Smooth muscle cell (in vitro differentiated cells): ENCODE results near the gene PLN. TPM values are rescaled to one million over a fixed set of nuclear protein-coding genes. Genes with fewer than 3 reads are reported as not detected.

Experiments used
- DNase-seq: peaks from one replicate; lab custom pipeline; 2025; ENCODE audit not compliant: unreplicated experiment; lab: John Stamatoyannopoulos, UW
- H2AFZ ChIP-seq: fragments of 200-600 bp; sonication (generic); 2 replicates; pipeline ENCODE4 v1.6.0; 2016; ENCODE audit warnings: antibody characterized with exemption, low read depth, mild to moderate bottlenecking
- H3F3A ChIP-seq: fragments of 200-600 bp; sonication (generic); 2 replicates; pipeline ENCODE4 v1.6.0; 2017; ENCODE audit warnings: antibody characterized with exemption, low read depth
- H3K27ac ChIP-seq: fragments of 200-600 bp; sonication (generic); 2 replicates; pipeline ENCODE4 v1.5.1; 2016; ENCODE audit warnings: low read depth, mild to moderate bottlenecking
- H3K27me3 ChIP-seq: fragments of 200-600 bp; sonication (generic); 2 replicates; pipeline ENCODE4 v1.6.1; 2016; ENCODE audit warnings: low read depth, mild to moderate bottlenecking
- H3K36me3 ChIP-seq: fragments of 200-600 bp; sonication (generic); 2 replicates; pipeline ENCODE4 v1.5.1; 2016; ENCODE audit warnings: low read depth
- H3K4me1 ChIP-seq: fragments of 200-600 bp; sonication (generic); 2 replicates; pipeline ENCODE4 v1.5.1; 2016; ENCODE audit warnings: low read depth
- H3K4me2 ChIP-seq: fragments of 200-600 bp; sonication (generic); 2 replicates; pipeline ENCODE4 v1.6.0; 2016; ENCODE audit warnings: mild to moderate bottlenecking
- H3K4me3 ChIP-seq: fragments of 200-600 bp; sonication (generic); 2 replicates; pipeline ENCODE4 v1.5.1; 2016; ENCODE audit warnings: mild to moderate bottlenecking
- H3K79me2 ChIP-seq: fragments of 200-600 bp; sonication (generic); 2 replicates; pipeline ENCODE4 v1.6.0; 2016; ENCODE audit warnings: low read depth, mild to moderate bottlenecking
- H3K9ac ChIP-seq: fragments of 200-600 bp; sonication (generic); 2 replicates; pipeline ENCODE4 v1.6.0; 2016; ENCODE audit warnings: low read depth
- H3K9me3 ChIP-seq: fragments of 200-600 bp; sonication (generic); replicated peaks from 2 replicates; pipeline ENCODE4 v1.5.1; 2016; ENCODE audit warnings: low read depth
- H4K20me1 ChIP-seq: fragments of 200-600 bp; sonication (generic); 2 replicates; pipeline ENCODE4 v1.6.0; 2016; ENCODE audit warnings: low read depth
- CTCF ChIP-seq: fragments of 200-600 bp; sonication (generic); IDR thresholded peaks from 2 replicates; pipeline ENCODE4 v1.5.1; 2017; ENCODE audit warnings: borderline replicate concordance, mild to moderate bottlenecking, antibody characterized with exemption; ENCODE audit not compliant: insufficient read depth, poor library complexity, severe bottlenecking
- WGBS: methylation state at CpG from one replicate; pipeline ENCODE4 v1.1.7; 2016; ENCODE audit warnings: low lambda C conversion rate; 5-methylcytosine and 5-hydroxymethylcytosine counted together
- polyA plus RNA-seq: library from polyadenylated mRNA; unstranded; fragments of >200 nt; fragmentation: Nextera tagmentation; extraction: Ambion mirVana; gene quantifications from 2 replicates; pipeline ENCODE4 v1.2.1, GENCODE V29; 2016
- total RNA-seq: library from RNA; depleted of rRNA; stranded (reverse); fragments of >200 nt; gene quantifications from 2 replicates; pipeline ENCODE4 v1.2.3, GENCODE V29; 2014

The PLN gene
- total and polyA plus RNA-seq, 2 experiments from 2014 or later = 0.75 to 2.9 TPM

- DNase-seq = no peak
- TF ChIP-seq CTCF = no peak
These were observed 5.7 kb upstream of the PLN start for GRCh38 chr6:118542184-118542952.

GRCh38 chr6:118544105-118544504 lies 4.0 kb upstream of the PLN start:
- Histone ChIP-seq H3K36me3 (no peaks in the 10 kb centered on the region), H2AFZ (no peak overlapping the region), H3K79me2 (peaks cover 97% of the 10 kb centered on the region), H3K27me3 (no peaks in the 10 kb centered on the region), H3K4me1 (peaks cover 6% of the 10 kb centered on the region), H4K20me1 (peaks cover 100% of the 10 kb centered on the region), H3K9ac (no peak overlapping the region), H3K27ac (no peak overlapping the region), H3K4me2 (no peak overlapping the region), H3F3A (no peaks in the 10 kb centered on the region), H3K4me3 (no peak overlapping the region), H3K9me3 (no peaks in the 10 kb centered on the region)
- no peak for TF ChIP-seq CTCF
- WGBS = 95% methylated on average over 3 of the region's 3 CpGs
- no peak for DNase-seq

More at GRCh38 chr6:118542184-118542952, 5.7 kb upstream of the PLN start:
- no peaks in the 10 kb centered on the region for H3K9me3 ChIP-seq
- H3K4me1 ChIP-seq = peaks cover 11% of the 10 kb centered on the region
- H3K36me3 ChIP-seq = no peaks in the 10 kb centered on the region
- peak overlapping the region; percentile 75 for H3K27ac ChIP-seq
- no peaks in the 10 kb centered on the region for H3K27me3 ChIP-seq
- H3F3A ChIP-seq = no peaks in the 10 kb centered on the region
- peak overlapping the region; percentile 7 for H3K9ac ChIP-seq
- H3K4me3 ChIP-seq = no peak overlapping the region
- peaks cover 95% of the 10 kb centered on the region for H3K79me2 ChIP-seq
- H3K4me2 ChIP-seq = peak overlapping the region; percentile 10
- H2AFZ ChIP-seq = no peak overlapping the region
- H4K20me1 ChIP-seq = peaks cover 100% of the 10 kb centered on the region
- 83% methylated on average over 3 of the region's 3 CpGs for WGBS

GRCh38 chr6:118546164-118546879 lies 1.8 kb upstream of the PLN start:
- 71% methylated on average over 4 of the region's 4 CpGs for WGBS

More at GRCh38 chr6:118546164-118546879, 1.8 kb upstream of the PLN start:
- H3K9ac ChIP-seq = no peak overlapping the region
- H2AFZ ChIP-seq = no peak overlapping the region
- H3F3A ChIP-seq = no peaks in the 10 kb centered on the region
- H3K9me3 ChIP-seq = no peaks in the 10 kb centered on the region
- peaks cover 99% of the 10 kb centered on the region for H4K20me1 ChIP-seq
- no peak overlapping the region for H3K27ac ChIP-seq
- no peak for TF ChIP-seq CTCF
- no peak overlapping the region for H3K4me2 ChIP-seq
- H3K27me3 ChIP-seq = no peaks in the 10 kb centered on the region
- peaks cover 7% of the 10 kb centered on the region for H3K4me1 ChIP-seq
- no peak for DNase-seq
- H3K79me2 ChIP-seq = peaks cover 98% of the 10 kb centered on the region
- no peak overlapping the region for H3K4me3 ChIP-seq
- H3K36me3 ChIP-seq = no peaks in the 10 kb centered on the region
